ENCODE results near the gene RAI1.

RAI1 gene

DNA sequence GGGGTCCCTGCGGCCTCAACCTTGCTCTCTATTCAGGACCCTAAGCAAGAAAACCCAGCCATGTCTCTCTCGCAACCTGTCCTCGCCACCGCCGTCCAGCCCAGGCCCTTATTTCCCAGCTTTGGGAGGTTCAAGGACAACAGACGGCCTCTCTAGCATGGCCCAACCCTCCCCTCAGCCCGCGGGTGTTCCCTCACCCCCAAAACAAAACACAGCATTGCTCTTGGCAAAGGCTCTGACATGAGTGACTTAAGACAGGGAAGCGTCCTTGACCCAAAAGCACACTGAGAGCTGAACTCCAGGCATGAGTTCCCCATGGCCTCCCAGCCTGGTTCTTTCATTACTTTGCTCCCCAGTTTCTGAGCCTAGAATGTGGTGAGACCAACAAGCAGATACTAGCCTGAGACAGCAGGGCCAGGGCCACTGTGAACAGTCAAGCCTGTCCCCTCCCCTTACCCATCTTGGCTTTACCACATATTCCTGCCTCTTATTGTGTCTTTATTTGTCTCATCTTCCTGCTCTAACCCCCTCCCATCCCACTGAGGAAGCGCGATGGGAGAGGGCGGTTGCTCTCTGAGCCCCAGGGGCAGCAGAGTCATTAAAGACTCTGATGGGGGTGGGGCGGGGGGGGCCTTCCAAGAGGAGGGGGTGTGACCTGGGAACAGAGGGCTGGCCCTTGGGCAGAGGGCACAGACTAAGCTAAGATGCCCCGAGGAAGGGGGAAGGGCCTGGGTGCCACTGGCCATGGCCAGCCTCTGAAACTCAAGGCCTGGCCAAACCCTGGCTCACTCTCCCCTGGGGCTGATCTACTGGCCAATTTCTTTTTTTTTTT lies 143.7 kb downstream of the RAI1 start:
- peak overlapping the region; percentile 83 to 100 (median 94) for H3K4me2 ChIP-seq
- peaks cover 29 to 65% (median 56%) of the 10 kb centered on the region in 11 experiments for H3K36me3 ChIP-seq
- no peaks in the 10 kb centered on the region for H3K9me3 ChIP-seq (replicated peaks in 1 of 11)
- no peak for TF ChIP-seq Cebpa-rat (IDR thresholded peaks at IDR 0.05)
- no peaks in the 10 kb centered on the region for H3K27me3 ChIP-seq
- H3K27ac ChIP-seq = peak overlapping the region; percentile 86 to 98 (median 94)
- H4K20me1 ChIP-seq = peaks cover 71 to 94% (median 86%) of the 10 kb centered on the region in 11 experiments
- H3K9ac ChIP-seq = peak overlapping the region; percentile 77 to 95 (median 84)
- peak overlapping the region; percentile 31 to 61 (median 47); a peak in 16 of 20 replicates for H3K4me3 ChIP-seq
- H3K4me1 ChIP-seq = peaks cover 93 to 97% (median 95%) of the 10 kb centered on the region in 10 experiments

- H3K4me2 ChIP-seq = peak overlapping the region; percentile 83 to 100 (median 94)
- H3K4me3 ChIP-seq = peak overlapping the region in 6 of 10 experiments; percentile 1 to 44 (median 32); a peak in 8 of 20 replicates
- peak overlapping the region; percentile 10 to 98 (median 94); a peak in 21 of 22 replicates for H3K27ac ChIP-seq
- H4K20me1 ChIP-seq = peaks cover 71 to 94% (median 86%) of the 10 kb centered on the region in 11 experiments
- H3K9ac ChIP-seq = peak overlapping the region; percentile 22 to 95 (median 84); a peak in 18 of 22 replicates
- H3K36me3 ChIP-seq = peaks cover 35 to 65% (median 56%) of the 10 kb centered on the region in 11 experiments; a peak in 21 of 22 replicates
- peaks cover 93 to 97% (median 95%) of the 10 kb centered on the region in 10 experiments for H3K4me1 ChIP-seq
- H3K9me3 ChIP-seq (replicated peaks in 1 of 11) = no peaks in the 10 kb centered on the region
- H3K27me3 ChIP-seq = no peaks in the 10 kb centered on the region
- TF ChIP-seq Cebpa-rat (IDR thresholded peaks at IDR 0.05) = no peak
These were observed 145.1 kb downstream of the RAI1 start for GRCh38 chr17:17826342-17826713.

DNA sequence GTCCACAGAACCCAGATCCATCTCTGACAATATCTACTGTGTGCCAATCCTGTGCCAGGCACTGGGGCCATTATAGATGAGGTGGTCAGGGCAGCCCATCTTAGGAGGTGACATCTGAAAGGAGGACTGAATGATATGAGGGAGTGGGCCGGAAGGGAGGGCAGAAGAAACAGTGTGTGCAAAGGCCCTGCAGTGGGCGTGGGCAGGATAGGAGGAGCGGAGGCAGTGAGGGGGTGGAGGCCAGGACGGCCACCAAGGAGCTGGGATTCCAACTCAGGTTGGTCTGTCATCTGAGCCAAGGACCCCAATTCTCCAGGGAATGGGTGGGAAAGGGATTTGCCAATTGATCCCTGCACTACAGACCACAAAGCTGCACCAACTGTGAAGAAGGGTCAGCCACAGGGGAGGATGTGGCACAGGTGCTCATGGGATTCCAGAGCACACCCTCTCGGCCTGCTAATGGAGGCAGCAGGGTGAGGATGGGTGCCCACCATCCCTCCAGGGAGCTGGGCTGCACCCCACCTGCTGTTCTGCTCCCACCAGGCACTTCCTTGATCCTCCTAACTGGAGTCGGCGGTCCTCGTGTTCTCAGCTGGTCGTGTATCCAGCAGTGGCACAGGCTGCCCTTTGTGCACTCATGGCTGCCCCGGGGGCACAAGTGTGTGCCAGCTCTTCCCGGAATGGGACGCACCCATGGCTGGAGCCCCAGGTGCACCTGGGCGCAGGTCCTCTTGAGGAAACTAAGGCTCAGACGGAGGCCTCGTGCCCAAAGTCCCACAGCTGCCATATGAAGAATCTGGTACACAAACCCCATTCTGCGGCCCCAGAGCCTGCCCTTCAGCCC lies 145.9 kb downstream of the RAI1 start:
- Histone ChIP-seq H3K27ac (peak overlapping the region; percentile 10 to 98 (median 94); a peak in 19 of 22 replicates), H3K9me3 (replicated peaks in 1 of 11) (no peaks in the 10 kb centered on the region), H3K4me2 (peak overlapping the region; percentile 83 to 100 (median 94)), H3K4me1 (peaks cover 93 to 97% (median 95%) of the 10 kb centered on the region in 10 experiments), H3K36me3 (peaks cover 43 to 65% (median 58%) of the 10 kb centered on the region in 11 experiments), H3K9ac (peak overlapping the region; percentile 22 to 95 (median 84); a peak in 18 of 22 replicates), H4K20me1 (peaks cover 71 to 94% (median 86%) of the 10 kb centered on the region in 11 experiments), H3K4me3 (peak overlapping the region in 6 of 10 experiments; percentile 1 to 44 (median 32); a peak in 8 of 20 replicates), H3K27me3 (no peaks in the 10 kb centered on the region)
- TF ChIP-seq Cebpa-rat (IDR thresholded peaks at IDR 0.05) = no peak

DNA sequence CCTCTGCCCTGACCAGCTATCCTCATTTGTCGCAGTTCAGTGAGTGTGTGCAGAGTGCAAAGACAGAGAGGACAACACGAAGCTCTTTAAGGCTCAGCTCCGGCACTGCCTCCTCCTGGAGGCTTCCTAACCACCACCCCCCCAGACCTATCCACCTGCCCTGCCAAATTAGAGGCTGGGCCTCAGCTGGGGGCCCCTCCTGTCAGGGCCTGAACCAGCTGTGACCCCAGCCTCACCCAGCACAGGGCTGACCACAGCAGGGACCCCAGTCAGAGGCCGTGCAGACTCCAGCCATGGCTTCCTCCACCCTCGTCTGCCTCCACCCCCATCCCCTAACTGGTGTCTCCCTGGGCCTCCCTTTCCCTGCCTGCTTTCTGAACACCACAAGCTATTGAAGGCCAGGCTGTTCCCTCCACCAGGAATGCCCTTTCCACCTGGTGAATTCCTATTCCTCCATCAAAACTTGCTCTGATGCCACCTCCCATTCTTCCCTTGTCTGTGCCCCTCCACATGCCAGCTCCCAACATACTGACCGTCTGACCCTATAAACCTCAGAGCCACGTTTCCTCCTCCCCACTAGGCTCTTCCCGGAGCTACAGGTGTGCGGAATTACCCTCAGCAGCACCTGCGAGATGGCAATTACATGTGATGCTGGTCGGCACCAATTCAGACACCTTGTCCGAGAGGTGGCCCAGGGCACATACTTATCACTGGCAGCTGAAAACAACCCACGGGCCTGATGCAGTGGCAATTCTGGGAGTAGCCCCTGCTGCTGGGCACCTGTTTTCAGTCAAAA lies 146.8 kb downstream of the RAI1 start:
- Histone ChIP-seq H3K27ac (peak overlapping the region in 9 of 11 experiments; percentile 54 to 98 (median 93); a peak in 13 of 22 replicates), H3K4me2 (peak overlapping the region; percentile 83 to 100 (median 94)), H3K4me1 (peaks cover 93 to 97% (median 95%) of the 10 kb centered on the region in 10 experiments), H3K9me3 (replicated peaks in 1 of 11) (no peaks in the 10 kb centered on the region), H3K36me3 (peaks cover 42 to 65% (median 59%) of the 10 kb centered on the region in 11 experiments), H3K9ac (peak overlapping the region in 10 of 11 experiments; percentile 17 to 95 (median 50); a peak in 13 of 22 replicates), H4K20me1 (peaks cover 69 to 93% (median 86%) of the 10 kb centered on the region in 11 experiments), H3K27me3 (no peaks in the 10 kb centered on the region), H3K4me3 (no peak overlapping the region)
- TF ChIP-seq Cebpa-rat (IDR thresholded peaks at IDR 0.05) = no peak

- Histone ChIP-seq H3K4me2 (peak overlapping the region; percentile 17 to 100 (median 52); a peak in 21 of 22 replicates), H3K36me3 (peaks cover 41 to 78% (median 66%) of the 10 kb centered on the region in 11 experiments), H3K9ac (peak overlapping the region in 7 of 11 experiments; percentile 3 to 74 (median 35); a peak in 7 of 22 replicates), H3K4me3 (no peak overlapping the region), H3K9me3 (replicated peaks in 1 of 11) (no peaks in the 10 kb centered on the region), H4K20me1 (peaks cover 79 to 99% (median 97%) of the 10 kb centered on the region in 11 experiments), H3K27me3 (no peaks in the 10 kb centered on the region), H3K4me1 (peaks cover 95 to 99% (median 98%) of the 10 kb centered on the region in 10 experiments), H3K27ac (peak overlapping the region in 3 of 11 experiments; percentile 20 to 47 (median 30); a peak in 3 of 22 replicates)
- TF ChIP-seq Cebpa-rat (IDR thresholded peaks at IDR 0.05) = no peak
These were observed 149.0 kb downstream of the RAI1 start for GRCh38 chr17:17830269-17830567.

DNA sequence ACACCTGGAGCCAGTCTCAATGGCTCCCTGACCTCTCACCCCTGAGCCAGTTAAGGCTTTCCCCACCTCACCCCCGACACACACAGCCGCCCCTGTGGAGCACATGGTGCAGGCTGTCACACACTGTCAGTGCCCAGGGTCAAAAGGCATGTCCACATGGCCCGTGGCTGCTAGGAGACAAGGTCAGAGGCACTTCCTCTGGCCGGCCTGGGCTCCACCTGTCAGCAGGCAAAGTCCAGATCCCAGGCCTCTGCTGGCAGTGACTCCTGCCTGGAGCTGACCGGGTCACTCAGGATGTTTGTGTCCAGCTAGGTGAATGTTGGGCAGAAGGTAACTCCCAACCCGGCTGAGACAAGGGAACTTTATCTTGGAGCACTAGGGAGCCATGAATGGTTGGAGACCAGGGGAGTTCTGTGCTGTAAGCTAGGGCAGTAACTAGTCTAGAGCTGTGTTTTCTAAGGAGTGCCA lies 149.5 kb downstream of the RAI1 start:
- no peak for TF ChIP-seq Cebpa-rat (IDR thresholded peaks at IDR 0.05)
- Histone ChIP-seq H3K4me2 (peak overlapping the region; percentile 17 to 100 (median 52)), H3K4me3 (no peak overlapping the region), H3K4me1 (peaks cover 95 to 99% (median 98%) of the 10 kb centered on the region in 10 experiments), H3K27ac (peak overlapping the region in 5 of 11 experiments; percentile 12 to 47 (median 30); a peak in 4 of 22 replicates), H4K20me1 (peaks cover 81 to 100% (median 98%) of the 10 kb centered on the region in 11 experiments), H3K27me3 (no peaks in the 10 kb centered on the region), H3K9me3 (replicated peaks in 1 of 11) (no peaks in the 10 kb centered on the region), H3K9ac (peak overlapping the region in 9 of 11 experiments; percentile 3 to 74 (median 39); a peak in 12 of 22 replicates), H3K36me3 (peaks cover 41 to 84% (median 67%) of the 10 kb centered on the region in 11 experiments)

- no peak for TF ChIP-seq Cebpa-rat (IDR thresholded peaks at IDR 0.05)
- Histone ChIP-seq H3K4me1 (peaks cover 92 to 96% (median 93%) of the 10 kb centered on the region in 10 experiments), H3K9me3 (replicated peaks in 1 of 11) (no peaks in the 10 kb centered on the region), H3K4me2 (peak overlapping the region; percentile 17 to 100 (median 52); a peak in 20 of 22 replicates), H3K36me3 (peaks cover 41 to 84% (median 67%) of the 10 kb centered on the region in 11 experiments), H3K27me3 (no peaks in the 10 kb centered on the region), H3K9ac (peak overlapping the region; percentile 12 to 74 (median 44); a peak in 15 of 22 replicates), H3K4me3 (0 out of 20 replicates have a peak overlapping the region, but pooled peaks of 1 of the 10 experiments have one; percentile 24), H3K27ac (peak overlapping the region in 4 of 11 experiments; percentile 14 to 49 (median 30); a peak in 9 of 22 replicates), H4K20me1 (peaks cover 77 to 95% (median 94%) of the 10 kb centered on the region in 11 experiments)
These were observed 150.2 kb downstream of the RAI1 start for GRCh38 chr17:17831208-17832031.
